Fibroblast of lung (primary cell): ENCODE measurements around the gene MTA2.

Experiments
- CTCF ChIP-seq, 2 donors: IDR thresholded peaks in 1 of 2; conservative IDR thresholded peaks in 1 of 2; 1 replicate in 1 of 2; 2 replicates in 1 of 2; pipeline ENCODE4 v1.5.1; 2011 to 2012; ENCODE audit warnings: low read length in 2 of 2, control low read depth in 1 of 2, inconsistent platforms in 1 of 2, low read depth in 1 of 2, mild to moderate bottlenecking in 1 of 2
- EZH2 ChIP-seq: IDR thresholded peaks from 2 replicates; pipeline ENCODE4 v1.5.1; 2012; ENCODE audit warnings: low read length, control low read depth, mild to moderate bottlenecking; ENCODE audit errors: missing control alignments

GRCh38 chr11:62592146-62592815 lies 9.4 kb downstream of the MTA2 start:
- TF ChIP-seq CTCF (conservative IDR thresholded peaks at IDR 0.05 in 1 of 2, IDR thresholded peaks at IDR 0.05 in 1 of 2; ENCODE audit: low read depth in 1 of 2, low read length in 2 of 2), result no peak
- TF ChIP-seq EZH2, result no peak
